ENCODE data around the gene COP1. TPM values are rescaled to one million over a fixed set of nuclear protein-coding genes. Genes with fewer than 3 reads are reported as not detected.
"Not testable (repeated sequence)": the region's sequence is repeated elsewhere in the genome, so short reads cannot be mapped to it uniquely, and the experiment has no call there.

COP1 gene
- total RNA-seq, 1 donor from 2014 or later = 23.4 TPM

DNA sequence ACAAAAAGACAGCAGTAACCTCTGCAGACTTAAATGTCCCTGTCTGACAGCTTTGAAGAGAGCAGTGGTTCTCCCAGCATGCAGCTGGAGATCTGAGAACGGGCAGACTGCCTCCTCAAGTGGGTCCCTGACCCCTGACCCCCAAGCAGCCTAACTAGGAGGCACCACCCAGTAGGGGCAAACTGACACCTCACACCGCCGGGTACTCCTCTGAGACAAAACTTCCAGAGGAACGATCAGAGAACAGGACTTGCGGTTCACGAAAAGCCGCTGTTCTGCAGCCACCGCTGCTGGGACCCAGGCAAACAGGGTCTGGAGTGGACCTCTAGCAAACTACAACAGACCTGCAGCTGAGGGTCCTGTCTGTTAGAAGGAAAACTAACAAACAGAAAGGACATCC lies 214.3 kb downstream of the COP1 start:
- DNase-seq (ENCODE audit: missing footprints); ATAC-seq; intact Hi-C loops (cut with DNase I): not testable (repeated sequence)

DNA sequence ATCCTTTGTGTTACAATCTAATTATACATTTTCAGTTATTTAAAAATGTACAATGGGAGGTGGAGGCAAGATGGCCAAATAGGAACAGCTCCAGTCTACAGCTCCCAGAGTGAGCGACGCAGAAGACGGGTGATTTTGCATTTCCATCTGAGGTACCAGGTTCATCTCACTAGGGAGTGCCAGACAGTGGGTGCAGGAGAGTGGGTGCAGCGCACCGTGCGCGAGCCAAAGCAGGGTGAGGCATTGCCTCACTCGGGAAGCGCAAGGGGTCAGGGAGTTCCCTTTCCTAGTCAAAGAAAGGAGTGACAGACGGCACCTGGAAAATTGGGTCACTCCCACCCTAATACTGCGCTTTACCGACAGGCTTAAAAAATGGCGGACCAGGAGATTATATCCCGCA lies 214.9 kb downstream of the COP1 start:
- not testable (repeated sequence) for DNase-seq (ENCODE audit: missing footprints)

DNA sequence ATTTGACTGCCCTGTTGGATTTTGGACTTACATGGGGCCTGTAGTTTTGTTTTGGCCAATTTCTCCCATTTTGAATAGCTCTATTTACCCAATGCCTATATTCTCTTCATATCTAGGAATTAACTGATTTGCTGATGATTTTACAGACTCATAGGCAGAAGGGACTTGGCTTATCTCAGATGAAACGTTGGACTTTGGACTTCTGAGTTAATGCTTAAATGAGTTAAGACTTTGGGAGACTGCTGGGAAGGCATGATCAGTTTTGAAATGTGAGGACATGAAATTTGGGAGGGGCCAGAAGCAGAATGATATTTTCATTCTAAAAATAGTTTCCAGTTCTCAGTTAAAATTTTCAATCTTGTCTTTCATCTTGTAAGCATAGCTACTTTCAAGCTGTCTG lies 222.3 kb downstream of the COP1 start:
- no peak for DNase-seq (ENCODE audit: missing footprints)
- ATAC-seq = no peak
- intact Hi-C loops (cut with DNase I) = no loop called here

More for the DNA sequence above, 214.9 kb downstream of the COP1 start:
- intact Hi-C loops (cut with DNase I); ATAC-seq: not testable (repeated sequence)

DNA sequence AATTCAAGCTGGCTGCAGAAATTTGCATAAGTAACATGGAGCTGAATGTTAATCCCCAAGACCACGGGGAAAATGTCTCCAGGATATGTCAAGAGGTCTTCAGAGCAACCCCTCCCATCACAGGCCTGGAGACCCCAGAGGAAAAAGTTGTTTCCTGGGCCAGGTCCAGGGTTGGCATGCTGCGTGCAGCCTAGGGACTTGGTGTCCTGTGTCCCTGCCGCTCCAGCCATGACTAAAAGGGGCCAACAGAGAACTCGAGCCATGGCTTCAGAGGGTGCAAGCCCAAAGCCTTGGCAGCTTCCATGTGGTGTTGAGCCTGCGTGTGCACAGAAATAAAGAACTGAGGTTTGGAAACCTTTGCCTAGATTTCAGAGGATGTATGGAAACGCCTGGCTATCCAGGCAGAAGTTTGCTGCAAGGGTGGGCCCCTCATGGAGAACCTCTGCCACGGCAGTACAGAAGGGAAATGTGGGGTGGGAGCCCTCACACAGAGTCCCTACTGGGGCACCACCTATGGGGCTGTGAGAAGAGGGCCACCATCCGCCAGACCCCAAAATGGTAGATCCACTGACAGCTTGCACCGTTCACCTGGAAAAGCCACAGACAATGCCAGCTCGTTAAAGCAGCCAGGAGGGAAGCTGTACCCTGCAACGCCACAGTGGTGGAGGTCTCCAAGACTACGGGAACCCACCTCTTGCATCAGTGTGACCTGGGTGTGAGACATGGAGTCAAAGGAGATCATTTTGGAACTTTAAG lies 222.9 kb downstream of the COP1 start:
- ATAC-seq = no peak
- DNase-seq (ENCODE audit: missing footprints) = no peak
- intact Hi-C loops (cut with DNase I) = no loop called here

DNA sequence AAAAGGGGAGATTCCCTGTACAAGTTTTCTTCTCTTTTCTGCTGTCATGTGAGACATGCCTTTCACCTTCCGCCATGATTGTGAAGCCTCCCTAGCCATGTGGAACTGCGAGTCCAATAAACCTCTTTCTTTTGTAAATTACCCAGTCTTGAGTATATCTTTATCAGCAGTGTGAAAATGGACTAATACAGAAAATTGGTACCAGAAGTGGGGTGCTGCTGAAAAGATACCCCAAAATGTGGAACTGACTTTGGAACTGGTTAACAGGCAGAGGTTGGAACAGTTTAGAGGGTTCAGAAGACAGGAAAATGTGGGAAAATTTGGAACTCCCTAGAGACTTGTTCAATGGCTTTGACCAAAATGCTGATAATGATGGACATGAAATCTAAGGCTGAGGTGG lies 223.7 kb downstream of the COP1 start:
- intact Hi-C loops (cut with DNase I); DNase-seq (ENCODE audit: missing footprints); ATAC-seq: not testable (repeated sequence)

DNA sequence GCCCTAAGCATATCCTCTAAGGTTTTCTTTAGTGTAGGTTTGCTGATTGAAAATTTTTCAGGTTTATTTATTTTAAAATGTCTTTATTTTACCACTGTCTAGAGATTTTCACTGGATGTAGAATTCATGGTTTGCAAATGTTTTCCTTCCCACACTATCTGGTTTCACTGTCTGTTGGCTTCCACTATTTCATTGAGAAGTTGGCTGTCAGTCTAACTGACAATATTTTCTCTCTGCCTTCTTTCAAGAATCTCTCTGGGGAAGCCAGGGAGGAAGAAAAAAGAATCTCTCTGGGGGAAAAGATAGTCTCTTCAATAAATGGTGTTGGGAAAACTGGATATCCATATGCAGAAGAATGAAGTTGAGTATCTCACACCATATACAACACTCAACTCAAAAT lies 226.0 kb downstream of the COP1 start:
- DNase-seq (ENCODE audit: missing footprints) = no peak
- intact Hi-C loops (cut with DNase I) = no loop called here
- ATAC-seq = no peak

DNA sequence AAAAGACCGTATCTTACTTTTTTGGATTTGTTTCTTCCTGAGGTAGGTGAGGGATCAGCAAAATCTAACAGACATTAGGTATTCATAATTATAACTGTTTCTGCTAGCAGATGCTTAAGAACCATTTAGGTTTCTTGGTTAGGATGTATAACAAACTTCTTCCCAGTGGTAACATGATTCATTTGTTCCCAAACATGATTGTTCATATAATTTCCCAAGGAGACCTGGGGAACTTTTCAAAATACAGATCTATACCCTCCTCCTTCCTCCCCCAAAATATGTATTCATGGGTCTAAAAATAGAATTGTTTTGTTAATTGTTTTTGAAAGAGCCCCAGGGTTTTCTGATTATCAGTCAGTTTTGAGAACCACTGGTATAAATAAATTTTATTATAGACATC lies 228.2 kb downstream of the COP1 start:
- no peak for ATAC-seq
- intact Hi-C loops (cut with DNase I) = no loop called here
- no peak for DNase-seq (ENCODE audit: missing footprints)

DNA sequence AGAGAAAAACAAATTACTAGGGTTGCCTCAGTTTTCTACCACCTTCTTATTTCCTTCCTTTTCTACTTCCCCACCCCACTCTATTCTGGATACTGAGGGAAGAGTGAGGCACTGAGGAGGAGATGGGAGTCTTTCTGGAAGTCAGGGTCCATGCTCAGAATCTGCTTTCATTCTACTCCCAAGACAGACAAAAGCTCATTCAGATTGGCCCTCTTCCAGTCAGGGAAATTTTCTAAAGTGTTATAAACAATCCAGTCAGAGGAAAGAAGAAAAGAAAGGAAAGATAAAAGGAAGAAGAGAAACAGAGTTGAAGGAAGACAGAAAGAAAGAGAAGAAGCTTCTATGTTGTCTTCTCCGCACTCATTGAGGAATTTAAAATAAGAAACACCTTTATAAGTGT lies 228.6 kb downstream of the COP1 start:
- intact Hi-C loops (cut with DNase I) = no loop called here
- no peak for DNase-seq (ENCODE audit: missing footprints)
- ATAC-seq = no peak

DNA sequence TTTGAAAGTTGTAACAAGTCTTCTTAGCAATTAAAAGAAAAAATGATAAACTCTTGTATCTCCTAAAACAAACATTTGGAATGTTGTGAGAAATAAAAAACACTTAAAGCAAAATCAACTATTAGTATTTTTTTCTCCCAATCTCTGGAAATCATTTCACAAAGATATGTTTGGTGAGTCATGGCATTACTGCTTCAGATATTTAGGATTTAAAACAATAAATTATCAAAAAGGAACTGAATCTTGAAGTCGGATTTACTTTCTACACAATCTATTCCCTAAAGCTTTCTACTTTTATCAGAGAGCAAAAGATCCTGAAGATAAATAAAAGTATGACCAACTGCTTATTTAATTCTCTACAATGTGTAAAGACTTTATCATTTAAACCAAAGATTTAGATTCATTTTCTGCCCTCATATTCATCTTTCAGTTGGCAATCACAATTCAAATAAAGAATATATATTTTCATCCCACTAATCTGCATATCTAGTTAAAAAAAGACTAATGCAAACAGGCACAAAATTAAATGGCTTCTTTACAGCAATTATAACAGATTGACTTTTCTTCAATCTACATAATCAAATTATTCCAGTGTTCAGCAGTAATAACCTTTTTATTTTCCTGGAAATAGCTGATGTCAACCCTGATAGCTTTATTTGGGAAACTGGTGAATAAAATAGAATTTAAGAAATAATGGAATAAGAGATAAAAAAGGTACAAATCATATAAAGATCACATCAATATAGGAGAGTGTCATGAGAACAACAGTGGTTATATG lies 230.0 kb downstream of the COP1 start:
- intact Hi-C loops (cut with DNase I) = no loop called here
- ATAC-seq = no peak
- DNase-seq (ENCODE audit: missing footprints) = no peak

DNA sequence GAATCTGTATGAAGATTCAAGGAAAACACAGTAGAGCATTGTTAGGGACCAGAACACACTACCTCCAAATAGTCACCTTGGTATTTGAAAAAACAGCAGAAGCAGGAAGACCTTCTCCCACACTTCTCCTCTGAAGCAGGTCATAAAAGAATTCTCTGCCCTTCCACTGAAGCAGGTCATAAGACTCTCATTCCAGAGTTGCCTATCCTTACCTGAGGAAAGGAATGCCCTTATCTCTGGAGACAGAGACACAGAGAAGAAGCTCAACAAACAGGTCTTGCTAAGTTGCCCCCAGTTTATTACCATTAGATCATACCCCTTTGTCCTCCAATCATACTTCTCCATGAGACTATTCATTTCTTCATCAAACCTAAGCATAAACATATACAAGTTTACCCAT lies 237.9 kb downstream of the COP1 start:
- intact Hi-C loops (cut with DNase I) = no loop called here

DNA sequence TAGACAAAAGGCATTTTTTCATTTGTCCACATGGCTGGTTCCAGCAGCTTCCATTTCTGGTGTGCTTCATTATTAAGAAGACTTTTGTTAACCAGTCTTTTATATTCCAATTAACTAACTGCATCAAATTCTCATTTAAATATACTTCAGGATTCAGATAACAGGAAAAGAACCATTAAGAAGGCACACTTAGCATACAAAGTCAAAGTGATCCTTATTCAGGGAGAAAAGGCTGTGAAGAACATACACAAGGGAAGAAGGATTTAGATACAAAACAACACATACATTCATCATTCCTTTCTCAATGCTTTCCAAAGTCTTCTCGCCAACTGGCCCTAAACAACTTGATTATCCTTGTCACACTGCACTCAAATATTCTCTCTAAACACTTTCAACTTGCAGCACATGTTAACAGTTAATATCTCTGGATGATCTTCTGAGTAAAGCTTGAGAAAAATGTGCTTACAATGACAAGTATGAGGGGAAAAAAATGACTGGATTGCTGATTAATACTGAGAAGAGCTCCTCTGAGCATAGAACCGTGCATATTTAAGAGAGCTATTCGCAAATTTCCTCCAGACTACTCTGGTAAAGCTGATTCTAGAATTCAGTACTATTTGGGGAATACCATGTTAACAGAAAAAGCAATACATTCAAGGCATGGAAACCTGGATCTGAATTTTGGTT lies 238.5 kb downstream of the COP1 start:
- intact Hi-C loops (cut with DNase I) = no loop called here
- ATAC-seq = no peak
- no peak for DNase-seq (ENCODE audit: missing footprints)

More for the DNA sequence above, 237.9 kb downstream of the COP1 start:
- ATAC-seq (no peak), DNase-seq (ENCODE audit: missing footprints) (no peak)

DNA sequence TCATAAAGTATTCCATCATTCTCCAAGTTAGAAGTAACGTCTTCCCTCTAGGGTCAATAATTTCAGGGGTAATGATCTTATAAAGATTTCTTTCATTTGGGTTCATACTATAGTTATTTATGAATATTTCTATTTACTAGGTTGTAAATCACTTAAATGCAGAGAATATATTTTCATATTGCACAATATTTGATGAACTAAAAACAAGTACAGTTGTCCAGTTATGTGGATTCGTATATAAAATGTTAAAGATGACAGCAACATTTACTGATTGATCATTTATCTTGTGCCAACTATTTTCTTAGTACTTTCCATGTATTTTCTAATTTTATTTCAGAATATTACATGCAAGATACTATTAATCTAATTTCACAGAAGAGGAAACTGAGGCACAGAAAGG lies 243.3 kb downstream of the COP1 start:
- ATAC-seq (no peak), DNase-seq (ENCODE audit: missing footprints) (no peak)
- intact Hi-C loops (cut with DNase I) = no loop called here

DNA sequence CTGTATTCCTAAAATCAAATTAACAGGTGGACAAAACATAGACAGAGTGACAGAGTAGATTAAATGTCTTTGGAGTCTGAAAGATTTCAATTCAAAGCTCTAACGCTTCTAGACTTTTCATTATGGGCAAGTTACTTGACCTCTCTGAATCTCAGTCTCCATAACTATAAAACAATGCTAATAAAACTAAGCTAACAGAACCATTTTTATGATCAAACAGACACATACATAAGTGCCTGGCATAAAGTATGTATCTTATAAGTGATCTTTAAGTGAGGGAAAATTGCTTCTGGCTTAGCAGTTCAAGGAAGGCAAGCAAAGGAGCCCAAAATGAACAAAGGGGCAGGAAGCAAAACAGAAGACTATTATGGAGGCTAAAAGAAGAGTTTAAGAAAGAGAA lies 246.9 kb downstream of the COP1 start:
- DNase-seq (ENCODE audit: missing footprints) (no peak), ATAC-seq (no peak)
- intact Hi-C loops (cut with DNase I) = no loop called here

DNA sequence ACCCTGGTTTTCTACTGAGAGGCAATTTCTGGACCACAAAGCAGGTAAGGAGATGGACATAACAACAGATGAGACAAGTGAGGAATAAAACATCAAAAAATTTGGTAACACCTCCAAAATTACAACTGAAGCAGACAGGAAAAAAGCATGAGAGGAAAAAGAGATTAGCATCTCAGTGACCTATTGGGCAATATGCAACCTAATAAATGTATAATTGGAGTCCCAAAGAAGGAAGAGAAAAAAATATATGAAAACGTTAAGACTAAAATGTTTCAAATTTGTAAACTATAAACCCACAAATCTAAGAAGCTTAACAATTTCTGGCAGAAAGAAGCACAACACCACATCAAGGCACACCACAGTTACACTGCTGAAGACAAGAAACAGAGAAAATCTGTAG lies 255.5 kb downstream of the COP1 start:
- no peak for DNase-seq (ENCODE audit: missing footprints)
- ATAC-seq = no peak
- intact Hi-C loops (cut with DNase I) = no loop called here

DNA sequence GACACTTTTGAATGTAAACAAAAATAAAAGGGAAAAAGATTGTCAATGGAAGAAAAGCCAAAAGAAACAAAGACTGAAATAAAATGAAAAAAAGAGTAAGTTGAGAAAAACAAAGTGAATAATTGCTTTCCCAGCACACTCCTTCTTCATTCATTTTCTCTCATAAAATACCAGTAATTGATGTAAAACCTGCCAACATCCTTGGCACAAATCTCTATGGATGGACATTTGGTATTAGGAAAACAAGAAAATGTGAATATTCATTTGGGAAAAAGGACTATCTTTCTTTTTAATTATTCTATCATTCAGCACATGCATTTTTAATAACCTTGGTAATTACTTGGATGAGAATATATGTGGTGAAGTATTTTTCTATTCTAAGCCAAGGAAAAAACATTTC lies 259.3 kb downstream of the COP1 start:
- no peak for DNase-seq (ENCODE audit: missing footprints)
- no peak for ATAC-seq
- intact Hi-C loops (cut with DNase I) = no loop called here

DNA sequence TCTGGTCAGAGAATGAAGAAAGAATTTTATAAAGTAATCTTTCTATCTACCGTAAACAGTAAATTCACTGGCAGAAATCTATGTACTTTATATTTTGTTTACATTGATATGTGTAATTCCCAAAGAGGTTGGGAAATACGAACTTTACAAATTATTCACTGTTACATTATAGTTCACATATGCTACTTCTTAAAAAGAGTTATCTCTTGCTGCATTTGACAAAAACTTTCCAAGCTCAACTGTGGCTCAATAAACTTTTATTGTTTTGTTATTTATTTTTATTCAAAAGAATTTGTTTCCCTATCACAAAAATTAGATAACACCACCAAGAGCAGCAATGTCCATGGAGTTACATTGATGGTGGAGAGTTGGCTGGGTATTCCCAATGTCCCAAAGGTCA lies 262.5 kb downstream of the COP1 start:
- ATAC-seq (no peak), DNase-seq (ENCODE audit: missing footprints) (no peak)
- intact Hi-C loops (cut with DNase I) = no loop called here

DNA sequence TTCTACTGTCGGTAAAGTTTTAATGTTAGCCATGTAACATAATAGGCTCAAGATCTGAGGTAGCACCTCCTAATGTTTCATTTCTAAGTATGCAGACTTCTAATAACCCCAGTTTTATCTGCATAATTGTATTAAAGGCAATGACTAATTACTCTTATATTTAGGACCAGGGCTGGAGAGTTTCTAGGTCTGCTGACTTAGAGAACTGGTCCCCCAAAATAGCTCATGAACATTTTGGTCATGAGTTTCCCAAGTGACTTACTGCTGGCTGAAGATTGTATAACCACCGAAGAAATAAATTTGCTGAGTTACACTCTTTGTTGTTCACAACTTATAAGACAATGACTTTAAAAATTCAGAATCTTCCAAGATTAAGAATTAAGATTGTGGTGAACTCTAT lies 265.9 kb downstream of the COP1 start:
- DNase-seq (ENCODE audit: missing footprints) (no peak), ATAC-seq (no peak)
- intact Hi-C loops (cut with DNase I) = no loop called here

DNA sequence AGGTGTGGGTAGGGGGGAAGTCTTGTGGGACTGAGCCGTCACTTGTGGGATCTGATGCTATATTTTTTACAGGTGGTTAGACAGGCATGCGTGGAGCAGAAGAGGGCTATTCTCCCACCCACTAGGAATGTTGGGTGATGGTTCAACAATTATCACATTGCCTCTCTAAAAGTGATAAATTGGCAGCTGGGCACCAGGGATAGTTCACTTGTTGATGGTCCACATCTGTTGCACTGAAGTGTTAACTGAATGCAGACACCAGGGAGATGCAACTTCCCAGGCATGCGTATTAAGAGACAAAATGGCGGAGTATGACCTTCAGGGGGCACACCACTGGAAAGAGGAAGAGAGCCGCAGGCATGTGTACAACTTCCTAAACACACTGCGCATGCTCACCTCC lies 270.4 kb downstream of the COP1 start:
- ATAC-seq (no peak), DNase-seq (ENCODE audit: missing footprints) (no peak)
- intact Hi-C loops (cut with DNase I) = no loop called here

DNA sequence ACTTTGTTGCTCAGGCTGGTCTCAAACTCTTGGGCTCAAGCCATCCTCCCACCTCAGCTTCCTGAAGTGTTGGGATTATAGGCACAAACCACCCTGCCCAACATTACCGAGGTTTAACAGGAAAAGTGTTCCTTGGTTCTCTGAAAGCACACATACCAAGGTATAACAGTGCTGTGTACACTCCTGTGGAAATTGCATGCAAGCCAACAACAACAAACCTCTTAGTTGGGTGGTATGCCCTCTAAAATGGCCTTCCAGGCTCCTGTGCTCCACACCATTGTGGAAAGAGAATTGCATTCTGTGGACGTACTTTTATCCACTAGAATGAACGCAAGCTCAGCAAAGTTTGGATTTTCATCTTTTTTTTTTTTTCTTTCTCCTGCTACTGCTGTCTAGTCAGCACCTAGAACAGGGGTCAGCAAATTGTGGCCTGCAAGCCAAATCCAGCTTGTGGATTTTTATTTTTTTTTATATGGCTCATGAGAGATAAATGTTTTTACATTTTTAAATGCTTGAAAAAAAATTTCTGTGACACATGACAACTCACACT lies 271.4 kb downstream of the COP1 start:
- intact Hi-C loops (cut with DNase I) = no loop called here
- DNase-seq (ENCODE audit: missing footprints) (no peak), ATAC-seq (no peak)

DNA sequence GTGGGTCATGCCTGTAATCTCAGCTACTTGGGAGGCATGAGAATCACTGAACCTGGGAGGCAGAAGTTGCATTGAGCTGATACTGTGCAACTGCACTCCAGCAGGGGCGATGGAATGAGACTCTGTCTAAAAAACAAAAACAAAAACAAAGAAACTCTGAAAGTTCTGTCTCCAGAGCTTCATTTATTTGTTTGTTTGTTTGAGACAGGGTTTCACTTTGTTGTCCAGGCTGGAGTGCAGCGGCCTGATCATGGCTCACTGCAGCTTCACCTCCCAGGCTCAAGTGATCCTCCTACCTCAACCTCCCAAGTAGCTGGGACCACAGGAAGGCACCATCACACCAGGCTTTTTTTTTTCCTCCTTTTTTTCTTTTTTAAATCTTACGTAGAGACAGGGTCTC lies 271.9 kb downstream of the COP1 start:
- intact Hi-C loops (cut with DNase I) = no loop called here
- ATAC-seq = no peak
- DNase-seq (ENCODE audit: missing footprints) = no peak
